HG02840 (cell line): Measurements from ENCODE around the gene PRAMEF8.
"Not testable (repeated sequence)": the region's sequence is repeated elsewhere in the genome, so short reads cannot be mapped to it uniquely, and the experiment has no call there.

ENCODE experiments used
- ATAC-seq: cut with Tn5 transposase; IDR thresholded peaks from one replicate; pipeline ENCODE4 v1.9.1; 2021; ENCODE audit warnings: mild to moderate bottlenecking, moderate library complexity, moderate number of reproducible peaks; ENCODE audit not compliant: unreplicated experiment, low FRiP score

The PRAMEF8 gene

GRCh38 chr1:13285037-13285436, at the start of gene PRAMEF8:
Gene PRAMEF8 (minus strand): TSS chr1:13285137. CDS start chr1:13284091, 1,046 bp downstream.
- not testable (repeated sequence) for ATAC-seq

- ATAC-seq: not testable (repeated sequence)
Measured at GRCh38 chr1:13315281-13315680, 30.3 kb upstream of the PRAMEF8 start, which contains the start of gene PRAMEF15. Gene PRAMEF15 (plus strand): TSS chr1:13315581. CDS start chr1:13318408, 2,827 bp downstream.

- not testable (repeated sequence) for ATAC-seq
Measured at GRCh38 chr1:13303239-13303638, 18.3 kb upstream of the PRAMEF8 start, which contains the start of gene PRAMEF33. Gene PRAMEF33 (plus strand): TSS chr1:13303539. CDS start chr1:13305955, 2,416 bp downstream.

GRCh38 chr1:13302197-13302596, 17.3 kb upstream of the PRAMEF8 start:
- ATAC-seq: not testable (repeated sequence)

DNA sequence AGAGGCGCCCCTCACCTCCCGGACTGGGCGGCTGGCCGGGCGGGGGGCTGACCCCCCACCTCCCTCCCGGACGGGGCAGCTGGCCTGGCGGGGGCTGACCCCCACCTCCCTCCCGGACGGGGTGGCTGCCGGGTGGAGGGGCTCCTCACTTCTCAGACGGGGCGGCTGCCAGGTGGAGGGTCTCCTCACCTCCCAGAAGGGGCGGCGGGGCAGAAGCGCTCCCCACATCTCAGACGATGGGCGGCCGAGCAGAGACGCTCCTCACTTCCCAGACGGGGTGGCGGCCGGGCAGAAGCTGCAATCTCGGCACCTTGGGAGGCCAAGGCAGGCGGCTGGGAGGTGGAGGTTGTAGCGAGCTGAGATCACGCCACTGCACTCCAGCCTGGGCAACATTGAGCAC, 13.8 kb upstream of the PRAMEF8 start:
- ATAC-seq: not testable (repeated sequence)

GRCh38 chr1:13297216-13297931, 12.4 kb upstream of the PRAMEF8 start:
- not testable (repeated sequence) for ATAC-seq

- ATAC-seq: not testable (repeated sequence)
Measured at GRCh38 chr1:13289030-13289429, 4.1 kb upstream of the PRAMEF8 start.

DNA sequence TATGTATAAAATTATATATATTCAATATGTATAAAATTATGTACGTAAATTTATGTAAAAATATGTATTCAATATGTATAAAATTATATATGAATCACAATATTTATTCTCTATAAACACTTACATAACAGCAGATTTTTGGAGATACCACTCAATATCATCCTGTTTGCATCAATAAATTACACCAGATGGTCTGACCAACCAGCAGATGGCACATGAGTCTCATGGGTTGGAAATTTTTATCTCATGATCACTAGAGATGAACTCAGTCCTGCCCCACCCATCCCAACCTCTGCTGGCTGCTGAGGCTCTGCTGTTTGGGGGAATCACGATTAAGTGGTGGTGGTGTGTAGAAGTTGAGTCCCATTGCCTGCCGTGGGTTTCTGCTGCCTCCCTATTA, 5.3 kb downstream of the PRAMEF8 start:
- not testable (repeated sequence) for ATAC-seq

DNA sequence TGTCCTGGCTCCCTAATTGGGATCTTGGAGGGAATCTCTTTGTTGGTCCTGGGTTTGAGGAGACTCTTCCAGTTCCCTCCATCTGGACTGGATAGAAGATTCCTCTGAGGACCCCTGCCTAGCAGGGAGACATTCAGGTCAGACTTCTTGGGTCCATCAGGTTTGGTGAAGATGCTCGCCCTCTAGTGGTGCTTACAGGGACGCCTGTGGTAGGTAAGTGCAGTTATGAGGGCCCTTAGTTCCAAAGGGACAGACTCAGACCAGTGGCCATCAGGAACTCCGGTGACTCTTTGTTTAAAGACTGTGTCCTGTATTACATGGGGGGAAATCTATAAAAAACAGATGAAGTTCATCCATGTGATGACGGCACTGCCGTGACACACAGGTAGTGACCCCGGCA, 7.9 kb downstream of the PRAMEF8 start:
- ATAC-seq: not testable (repeated sequence)

DNA sequence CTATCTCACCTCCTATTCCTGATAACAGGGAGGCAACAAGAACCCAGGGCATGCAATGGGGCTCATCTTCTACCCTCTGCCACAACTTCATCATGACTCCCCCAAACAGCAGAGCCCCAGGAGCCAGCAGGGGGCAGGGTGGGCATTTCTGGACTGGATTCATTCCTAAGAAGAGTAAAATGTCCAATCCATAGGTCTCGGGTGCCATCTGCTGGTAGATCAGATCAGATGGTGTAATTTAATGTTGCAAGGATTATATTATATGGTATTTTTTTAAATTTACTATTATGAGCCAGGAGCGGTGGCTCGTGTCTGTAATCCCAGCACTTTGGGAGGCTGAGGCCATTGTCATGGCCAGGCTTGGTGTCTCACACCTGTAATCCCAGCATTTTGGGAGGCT, 19.8 kb downstream of the PRAMEF8 start:
- ATAC-seq: not testable (repeated sequence)

DNA sequence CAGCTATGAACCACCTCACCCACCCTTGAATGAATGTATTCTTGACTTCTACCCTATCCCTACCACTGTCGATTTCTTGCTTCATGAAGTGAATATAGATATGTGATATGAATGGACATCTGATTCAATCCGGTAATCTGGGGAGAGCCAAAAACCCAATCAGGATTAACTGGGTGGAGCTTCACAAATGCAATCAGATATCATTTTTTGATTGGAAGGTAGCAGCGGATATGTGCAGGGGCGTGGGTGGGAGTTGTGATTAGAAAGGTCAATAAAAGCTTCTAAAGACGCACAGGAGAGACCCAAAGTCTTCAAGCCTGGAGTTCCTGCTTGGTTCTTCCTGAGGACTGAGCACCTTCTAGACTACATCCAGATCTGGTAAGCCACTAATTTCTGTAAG, 31.0 kb downstream of the PRAMEF8 start, which contains the start of gene PRAMEF5:
Gene PRAMEF5 (plus strand): TSS at position 301 of the 400 bp plus-strand sequence. CDS start 5,071 bp downstream, outside the sequence.
- not testable (repeated sequence) for ATAC-seq

GRCh38 chr1:13247122-13247521, 37.8 kb downstream of the PRAMEF8 start:
- ATAC-seq: not testable (repeated sequence)

DNA sequence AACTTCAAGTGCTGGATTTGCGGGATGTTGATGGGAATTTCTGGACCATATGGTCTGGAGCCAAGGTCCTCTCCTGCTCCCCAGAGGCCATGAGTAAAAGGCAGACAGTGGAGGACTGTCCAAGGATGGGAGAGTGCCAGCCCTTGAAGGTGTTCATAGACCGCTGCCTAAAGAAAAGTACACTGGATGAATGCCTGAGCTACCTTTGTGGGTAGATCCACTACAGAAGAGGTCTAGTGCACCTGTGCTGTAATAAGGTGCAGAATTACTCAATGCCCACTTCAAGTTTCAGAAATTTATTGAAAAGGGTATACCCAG, 38.4 kb downstream of the PRAMEF8 start:
- not testable (repeated sequence) for ATAC-seq

GRCh38 chr1:13245841-13246553, 38.9 kb downstream of the PRAMEF8 start:
- not testable (repeated sequence) for ATAC-seq

DNA sequence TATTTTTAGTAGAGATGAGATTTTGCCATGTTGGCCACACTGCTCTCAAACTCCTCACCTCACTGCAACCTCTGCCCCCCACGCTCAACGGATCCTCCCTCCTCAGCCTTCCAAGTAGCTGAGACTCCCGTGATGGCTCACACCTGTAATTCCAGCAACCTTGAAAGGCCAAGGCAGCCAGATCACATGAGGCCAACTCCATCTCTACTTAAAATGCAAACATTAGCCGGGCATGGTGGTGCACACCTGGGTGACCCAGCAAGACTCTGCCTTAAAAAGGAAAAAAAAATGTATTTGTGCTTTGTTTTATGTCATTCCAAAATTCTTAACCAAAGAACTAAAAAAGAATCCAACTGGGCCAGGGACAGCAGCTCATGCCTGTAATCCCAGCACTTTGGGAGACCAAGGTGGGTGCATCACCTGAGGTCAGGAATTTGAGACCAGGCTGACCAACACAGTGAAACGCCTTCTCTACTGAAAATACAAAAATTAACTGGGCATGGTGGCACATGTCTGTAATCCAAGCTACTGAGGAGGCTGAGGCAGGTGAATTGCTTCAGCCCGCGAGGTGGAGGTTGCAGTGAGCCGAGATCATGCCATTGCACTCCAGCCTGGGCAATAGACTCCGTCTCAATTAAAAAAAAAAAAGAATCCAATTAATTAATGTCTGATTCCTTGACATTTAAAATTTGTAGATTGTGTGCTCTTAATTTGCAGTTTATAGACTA, 41.2 kb downstream of the PRAMEF8 start:
- not testable (repeated sequence) for ATAC-seq

GRCh38 chr1:13239633-13240032, 45.3 kb downstream of the PRAMEF8 start:
- not testable (repeated sequence) for ATAC-seq

DNA sequence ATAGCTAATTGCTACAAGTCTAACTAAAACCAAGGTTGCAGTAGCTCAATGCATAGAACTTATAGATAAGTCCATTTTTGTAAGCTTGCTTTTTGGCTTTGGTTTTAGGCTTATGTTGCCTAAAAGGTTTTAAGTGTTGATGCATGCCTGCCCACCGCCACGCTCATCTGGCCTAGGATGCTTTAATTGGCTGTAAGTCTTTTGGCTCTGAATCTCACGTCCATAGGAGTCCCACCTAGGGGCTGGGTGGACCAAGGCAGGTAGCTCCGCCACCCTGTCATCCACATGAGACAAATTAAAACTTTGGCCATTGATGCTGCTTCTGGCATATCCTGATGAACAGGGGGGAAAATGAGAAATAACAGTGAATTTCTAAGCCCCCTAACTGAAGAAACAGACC, 47.4 kb downstream of the PRAMEF8 start:
- ATAC-seq: not testable (repeated sequence)

GRCh38 chr1:13234057-13234456, 50.9 kb downstream of the PRAMEF8 start:
- ATAC-seq: not testable (repeated sequence)

DNA sequence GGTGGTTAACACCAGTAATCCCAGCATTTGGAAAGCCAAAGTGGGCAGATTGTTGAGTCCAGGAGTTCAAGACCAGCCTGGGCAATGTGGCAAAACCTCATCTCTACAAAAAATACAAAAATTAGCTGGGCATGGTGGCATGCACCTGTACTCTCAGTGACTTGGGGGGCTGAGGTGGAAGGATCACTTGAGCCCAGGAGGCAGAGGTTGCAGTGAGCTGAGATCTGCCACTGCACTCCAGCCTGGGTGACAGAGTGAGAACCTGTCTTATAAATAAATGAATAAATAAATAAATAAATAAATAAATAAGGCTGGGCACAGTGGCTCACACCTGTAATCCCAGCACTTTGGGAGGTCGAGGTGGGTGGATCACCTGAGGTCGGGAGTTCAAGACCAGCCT, 52.9 kb downstream of the PRAMEF8 start:
- ATAC-seq: not testable (repeated sequence)
